Activated CD4-positive, alpha-beta memory T cell treated with anti-CD3 and anti-CD28 coated beads for 36 hours (primary cell): ENCODE data around the gene PCSK6. TPM values are rescaled to one million over a fixed set of nuclear protein-coding genes. Genes with fewer than 3 reads are reported as not detected.
"Not testable (repeated sequence)": the region's sequence is repeated elsewhere in the genome, so short reads cannot be mapped to it uniquely, and the experiment has no call there.

Experiments
- CTCF ChIA-PET: fragments of 350-600 bp; sonication (Branson Sonifier 250); formaldehyde crosslinking; loops from one replicate; lab custom pipeline; 2021; ENCODE audit warnings: antibody characterized with exemption, inconsistent platforms; lab: Charles Lee
- POLR2A ChIA-PET: fragments of 350-600 bp; sonication (Branson Sonifier 250); formaldehyde crosslinking; loops from one replicate; lab custom pipeline; 2021; ENCODE audit warnings: antibody characterized with exemption; lab: Charles Lee
- DNase-seq: peaks from one replicate; pipeline ENCODE4 v3.0.0-alpha.2; 2020
- H3K27ac Mint-ChIP-seq: one replicate; pipeline ENCODE4 v1.8.0; 2021; ENCODE audit warnings: mixed read lengths
- H3K27me3 Mint-ChIP-seq: one replicate; pipeline ENCODE4 v1.8.0; 2021; ENCODE audit warnings: mixed read lengths
- H3K36me3 Mint-ChIP-seq: one replicate; pipeline ENCODE4 v1.8.0; 2021; ENCODE audit warnings: mixed read lengths
- H3K4me1 Mint-ChIP-seq: one replicate; pipeline ENCODE4 v1.8.0; 2021; ENCODE audit warnings: low read depth, mixed read lengths
- H3K4me3 Mint-ChIP-seq: one replicate; pipeline ENCODE4 v1.8.0; 2021; ENCODE audit warnings: mild to moderate bottlenecking, mixed read lengths
- H3K9me3 Mint-ChIP-seq: one replicate; pipeline ENCODE4 v1.8.0; 2021; ENCODE audit warnings: mixed read lengths
- intact Hi-C: fragments of 100-400 bp; cut with micrococcal nuclease; formaldehyde crosslinking; loops from one replicate; pipeline ENCODE4 v1.15.1; 2023
- total RNA-seq, 2 experiments: library from RNA; stranded (reverse); gene quantifications; one replicate each; pipeline ENCODE4 v1.2.3, GENCODE V29; 2021

Gene PCSK6
- total RNA-seq, 2 experiments from 2014 or later = 0.24 to 0.58 TPM

DNA sequence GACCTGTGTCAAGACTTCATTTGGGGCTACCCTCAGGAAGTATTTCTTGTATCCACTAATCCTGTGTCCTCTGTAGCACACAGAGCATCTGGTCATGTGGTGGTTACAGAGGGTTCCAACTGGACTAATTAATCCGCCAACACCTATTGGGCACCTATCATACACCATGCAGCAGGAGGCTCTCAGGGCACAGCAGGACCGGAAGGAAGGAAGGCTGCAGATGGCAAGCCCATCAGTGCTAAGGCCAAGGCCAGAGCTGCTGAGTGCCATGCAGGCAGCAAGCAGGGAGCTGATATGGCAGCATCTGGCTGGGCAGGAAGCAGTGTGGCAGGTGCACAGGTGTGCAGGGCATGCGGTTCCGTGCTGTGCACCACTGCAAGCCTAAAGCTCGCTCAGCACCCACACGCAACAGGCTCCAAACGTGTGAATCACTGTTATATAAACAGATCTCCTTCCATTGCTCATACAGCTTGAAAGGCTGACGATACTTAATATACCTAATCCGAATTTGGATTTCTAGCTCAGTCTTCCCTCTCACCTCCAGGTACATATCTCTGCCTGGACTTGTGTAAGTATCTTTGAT, 130.1 kb downstream of the PCSK6 start:
- intact Hi-C loops = no loop called here
- Mint-ChIP-seq H3K36me3 (no peaks in the 10 kb centered on the region), H3K4me1 (no peaks in the 10 kb centered on the region), H3K9me3 (peaks cover under 1% of the 10 kb centered on the region), H3K27me3 (peaks cover 2% of the 10 kb centered on the region), H3K27ac (no peak overlapping the region), H3K4me3 (no peak overlapping the region)
- ChIA-PET CTCF (no interaction called here), POLR2A (no interaction called here)
- DNase-seq = no peak

DNA sequence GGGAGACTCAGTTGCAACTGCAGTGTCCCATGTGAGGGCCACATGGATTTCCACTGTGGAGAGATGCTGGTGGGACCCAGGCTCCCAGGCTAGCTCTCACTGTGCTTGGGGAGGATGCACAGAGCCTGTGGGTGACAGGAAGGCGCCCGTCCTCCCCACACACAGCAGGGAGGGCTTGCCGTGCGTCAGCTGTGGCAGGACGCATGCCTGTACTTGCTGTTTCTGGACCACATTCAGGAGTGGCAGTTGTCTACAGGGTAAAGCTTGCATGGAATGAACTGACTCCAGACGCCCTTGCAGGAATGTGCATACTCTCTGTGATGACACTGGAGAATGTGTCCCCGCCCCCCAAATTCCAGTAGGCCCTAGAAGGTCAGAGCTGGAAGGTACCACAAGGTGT, 130.6 kb downstream of the PCSK6 start:
- Mint-ChIP-seq H3K4me3 (no peak overlapping the region), H3K36me3 (no peaks in the 10 kb centered on the region), H3K9me3 (no peaks in the 10 kb centered on the region), H3K27ac (no peak overlapping the region), H3K4me1 (no peaks in the 10 kb centered on the region), H3K27me3 (peaks cover 6% of the 10 kb centered on the region)
- no peak for DNase-seq
- CTCF ChIA-PET = no interaction called here
- POLR2A ChIA-PET = no interaction called here
- intact Hi-C loops = no loop called here

DNA sequence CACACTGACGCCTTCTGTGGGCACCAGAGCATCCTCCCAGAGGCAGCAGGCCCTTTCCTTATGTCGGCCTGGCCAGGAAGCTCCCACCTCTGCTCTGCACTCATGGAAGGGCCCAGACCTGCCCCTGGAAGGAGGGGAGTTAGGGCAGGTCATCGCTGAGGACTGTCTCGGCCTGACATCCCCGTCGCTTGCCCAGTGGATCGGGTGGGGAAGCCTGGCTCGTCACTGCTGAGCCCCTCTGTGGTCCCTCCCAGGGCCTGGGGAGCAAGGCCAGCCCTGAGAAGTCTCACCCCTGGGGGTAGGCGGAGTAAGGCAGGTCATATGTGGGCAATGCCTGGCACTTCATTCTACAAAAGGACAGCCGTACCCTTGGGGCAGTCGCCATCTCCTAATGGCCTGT, 131.6 kb downstream of the PCSK6 start:
- Mint-ChIP-seq H3K27ac (no peak overlapping the region), H3K4me3 (no peak overlapping the region), H3K9me3 (no peaks in the 10 kb centered on the region), H3K36me3 (no peaks in the 10 kb centered on the region), H3K27me3 (peaks cover 8% of the 10 kb centered on the region), H3K4me1 (no peaks in the 10 kb centered on the region)
- POLR2A ChIA-PET = no interaction called here
- intact Hi-C loops = no loop called here
- no peak for DNase-seq
- CTCF ChIA-PET = no interaction called here

DNA sequence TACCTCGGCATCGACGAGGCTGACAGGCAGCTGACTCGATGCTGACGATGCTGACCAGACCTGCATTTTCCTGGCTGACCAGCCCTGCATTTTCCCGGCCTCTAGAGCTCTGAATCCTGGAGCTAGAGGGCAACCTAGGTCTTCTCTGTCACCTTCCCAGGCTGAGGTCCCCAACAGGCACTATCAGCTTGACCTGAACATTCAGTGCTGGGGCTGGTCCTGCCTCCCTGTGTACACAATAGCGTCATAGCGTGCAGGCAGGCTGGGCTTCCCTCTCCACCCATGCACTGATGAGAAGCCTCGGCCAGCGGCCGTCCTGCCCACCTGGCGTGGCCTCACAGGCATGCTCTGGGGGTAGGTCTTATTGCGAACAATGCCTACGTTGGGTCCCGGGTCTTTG, 132.2 kb downstream of the PCSK6 start:
- ChIA-PET POLR2A (no interaction called here), CTCF (no interaction called here)
- no peak overlapping the region for H3K27ac Mint-ChIP-seq
- no peaks in the 10 kb centered on the region for H3K4me1 Mint-ChIP-seq
- H3K9me3 Mint-ChIP-seq = no peaks in the 10 kb centered on the region
- DNase-seq = no peak
- intact Hi-C loops = no loop called here
- H3K36me3 Mint-ChIP-seq = no peaks in the 10 kb centered on the region
- H3K27me3 Mint-ChIP-seq = peaks cover 12% of the 10 kb centered on the region
- H3K4me3 Mint-ChIP-seq = no peak overlapping the region

DNA sequence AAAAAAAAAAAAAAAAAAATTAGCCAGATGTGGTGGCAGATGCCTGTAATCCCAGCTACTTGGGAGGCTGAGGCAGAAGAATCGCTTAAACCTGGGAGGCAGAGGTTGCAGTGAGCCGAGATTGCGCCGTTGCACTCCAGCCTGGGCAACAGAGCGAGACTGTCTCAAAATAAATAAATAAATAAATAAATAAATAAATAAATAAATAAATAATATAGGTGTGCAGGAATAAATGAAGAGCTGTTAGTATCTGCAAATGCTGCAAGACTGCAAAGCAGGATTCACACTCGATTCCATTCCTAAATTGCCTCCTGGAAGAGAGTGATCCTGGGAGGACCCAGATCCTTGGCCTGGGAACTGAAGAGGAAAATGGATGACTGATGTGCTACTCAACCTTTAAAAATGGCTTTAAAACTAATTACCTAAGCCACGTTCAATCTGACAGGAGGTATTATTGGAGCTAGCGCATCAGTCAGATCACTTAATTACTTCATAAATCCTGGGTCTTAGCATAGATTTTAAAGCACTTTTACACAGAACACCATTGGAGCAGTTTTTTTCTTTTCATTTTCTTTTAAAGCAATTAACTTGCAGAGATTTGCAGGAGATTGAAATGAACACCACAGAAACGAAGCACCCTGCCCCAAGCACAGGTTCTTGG, 132.9 kb downstream of the PCSK6 start:
- CTCF ChIA-PET, DNase-seq, H3K36me3 Mint-ChIP-seq, H3K4me3 Mint-ChIP-seq, H3K27ac Mint-ChIP-seq, H3K4me1 Mint-ChIP-seq, intact Hi-C loops, POLR2A ChIA-PET, H3K9me3 Mint-ChIP-seq: not testable (repeated sequence)
- H3K27me3 Mint-ChIP-seq = peaks cover 12% of the 10 kb centered on the region

DNA sequence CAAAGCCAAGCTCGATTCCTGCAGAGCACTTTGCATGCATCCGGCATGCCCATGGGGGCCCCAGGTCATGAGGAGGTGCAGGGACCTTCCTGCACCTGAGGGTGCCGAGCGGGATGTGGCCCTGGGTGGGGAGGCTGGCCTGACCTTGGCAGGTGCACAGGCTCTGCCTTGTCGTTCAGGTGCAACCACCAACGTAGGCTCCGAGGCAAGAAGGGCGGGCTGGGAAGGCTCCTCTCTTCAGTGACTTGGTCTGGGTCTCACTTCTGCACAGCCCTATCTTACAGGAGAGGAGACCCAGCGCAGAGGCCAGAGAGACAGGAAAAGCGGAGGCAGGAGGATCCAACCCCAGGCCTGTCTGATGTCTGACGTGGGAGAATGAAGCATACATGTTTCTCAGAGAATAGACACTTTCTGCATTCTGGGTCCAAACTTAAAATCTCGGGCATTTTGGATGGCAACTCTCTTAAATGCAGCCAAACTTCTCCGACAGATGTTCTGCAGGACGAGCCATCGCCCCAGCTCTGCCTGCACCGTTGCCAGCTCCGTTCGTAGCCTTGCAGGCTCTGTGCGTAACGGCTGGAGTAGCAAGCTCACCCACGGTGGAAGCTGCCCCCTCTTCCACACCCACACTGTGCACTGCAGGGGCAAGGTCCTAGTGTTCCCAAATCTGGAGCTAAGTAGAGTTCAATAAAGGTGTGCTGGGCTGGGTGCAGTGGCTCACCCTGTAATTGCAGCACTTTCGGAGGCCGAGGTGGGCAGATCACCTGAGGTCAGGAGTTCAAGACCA, 133.6 kb downstream of the PCSK6 start:
- no peaks in the 10 kb centered on the region for H3K36me3 Mint-ChIP-seq
- DNase-seq = no peak
- H3K27ac Mint-ChIP-seq = no peak overlapping the region
- intact Hi-C loops = no loop called here
- H3K27me3 Mint-ChIP-seq = peaks cover 13% of the 10 kb centered on the region
- H3K4me3 Mint-ChIP-seq = no peak overlapping the region
- POLR2A ChIA-PET = no interaction called here
- H3K4me1 Mint-ChIP-seq = no peaks in the 10 kb centered on the region
- CTCF ChIA-PET = no interaction called here
- H3K9me3 Mint-ChIP-seq = no peaks in the 10 kb centered on the region

DNA sequence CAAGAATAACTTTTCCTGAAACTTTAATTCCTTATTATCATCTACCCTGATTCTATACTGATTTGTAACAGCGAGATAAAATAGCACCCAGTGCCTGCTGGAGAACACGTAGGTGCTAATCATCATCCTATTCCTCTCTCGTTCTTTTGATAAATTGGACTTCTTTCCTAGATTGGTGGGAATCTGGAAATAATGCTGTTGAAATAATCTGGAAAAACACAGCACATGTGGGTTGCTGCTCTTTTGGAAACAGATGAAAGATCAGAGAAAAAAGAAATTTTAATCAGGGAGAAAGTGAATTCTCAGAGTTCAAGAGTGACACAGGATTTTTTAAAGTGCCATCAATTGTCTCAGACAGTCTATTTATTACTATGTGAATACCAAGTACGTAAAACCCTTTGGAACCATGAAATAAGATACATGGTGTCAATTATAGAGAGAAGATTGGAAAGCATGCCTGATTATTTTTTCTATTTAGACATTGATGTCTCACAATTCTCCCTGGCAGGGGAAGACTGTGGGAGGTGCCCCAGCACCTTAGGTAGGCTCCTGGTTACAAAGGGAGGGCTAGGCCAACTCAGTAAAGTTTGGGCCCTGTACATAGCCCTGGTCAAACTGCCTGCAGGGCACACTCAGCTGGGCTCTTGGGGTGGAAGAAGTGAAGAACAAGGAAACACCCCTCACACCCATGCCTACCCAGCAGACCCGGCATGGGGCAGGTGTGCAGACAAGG, 134.4 kb downstream of the PCSK6 start:
- DNase-seq = no peak
- Mint-ChIP-seq H3K36me3 (no peaks in the 10 kb centered on the region), H3K27me3 (peaks cover 13% of the 10 kb centered on the region), H3K9me3 (no peaks in the 10 kb centered on the region), H3K4me1 (no peaks in the 10 kb centered on the region), H3K27ac (no peak overlapping the region), H3K4me3 (no peak overlapping the region)
- intact Hi-C loops = no loop called here
- ChIA-PET POLR2A (no interaction called here), CTCF (no interaction called here)

DNA sequence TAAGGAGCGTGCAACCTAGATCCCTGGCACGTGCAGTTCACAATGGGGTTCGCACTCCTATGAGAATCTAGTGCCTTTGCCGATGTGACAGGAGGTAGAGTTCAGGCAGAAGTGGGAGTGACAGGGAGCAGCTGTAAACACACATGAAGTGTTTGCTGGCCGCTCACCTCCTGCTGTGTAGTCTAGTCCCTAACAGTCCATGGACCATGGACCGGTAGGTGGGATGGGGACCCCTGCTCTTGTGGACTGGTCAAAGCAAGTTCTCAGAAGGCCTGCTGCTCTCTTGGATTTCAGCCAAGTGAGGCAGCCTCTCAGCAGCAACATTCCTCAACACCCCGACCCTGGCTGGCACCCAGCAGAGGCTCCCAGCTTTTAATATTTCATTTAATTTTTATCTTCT, 136.3 kb downstream of the PCSK6 start:
- Mint-ChIP-seq H3K4me1 (no peaks in the 10 kb centered on the region), H3K36me3 (no peaks in the 10 kb centered on the region), H3K27ac (no peak overlapping the region), H3K4me3 (no peak overlapping the region), H3K9me3 (no peaks in the 10 kb centered on the region), H3K27me3 (peaks cover 20% of the 10 kb centered on the region)
- no peak for DNase-seq
- ChIA-PET POLR2A (no interaction called here), CTCF (no interaction called here)
- intact Hi-C loops = no loop called here

DNA sequence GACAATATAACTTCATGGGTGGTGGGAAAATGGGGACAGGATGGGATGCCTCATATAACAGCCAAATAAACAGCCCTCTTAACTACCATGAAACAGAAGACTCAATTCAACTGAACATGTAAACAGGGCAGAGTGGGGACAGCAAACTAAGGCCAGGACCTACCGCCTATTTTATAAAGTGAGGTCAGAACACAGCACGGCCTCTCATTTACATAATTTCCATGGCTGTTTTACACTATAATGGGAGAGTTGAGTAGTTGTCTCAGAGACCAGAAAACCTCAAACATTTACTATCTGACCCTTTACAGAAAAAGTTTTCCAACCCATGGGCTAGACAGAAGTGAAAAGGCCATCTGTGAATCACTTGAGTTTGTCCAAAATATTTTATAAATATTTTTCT, 137.8 kb downstream of the PCSK6 start:
- DNase-seq = no peak
- no peaks in the 10 kb centered on the region for H3K9me3 Mint-ChIP-seq
- intact Hi-C loops = no loop called here
- H3K4me3 Mint-ChIP-seq = no peak overlapping the region
- H3K36me3 Mint-ChIP-seq = no peaks in the 10 kb centered on the region
- ChIA-PET CTCF (no interaction called here), POLR2A (no interaction called here)
- H3K27ac Mint-ChIP-seq = no peak overlapping the region
- H3K27me3 Mint-ChIP-seq = peaks cover 33% of the 10 kb centered on the region
- no peaks in the 10 kb centered on the region for H3K4me1 Mint-ChIP-seq

DNA sequence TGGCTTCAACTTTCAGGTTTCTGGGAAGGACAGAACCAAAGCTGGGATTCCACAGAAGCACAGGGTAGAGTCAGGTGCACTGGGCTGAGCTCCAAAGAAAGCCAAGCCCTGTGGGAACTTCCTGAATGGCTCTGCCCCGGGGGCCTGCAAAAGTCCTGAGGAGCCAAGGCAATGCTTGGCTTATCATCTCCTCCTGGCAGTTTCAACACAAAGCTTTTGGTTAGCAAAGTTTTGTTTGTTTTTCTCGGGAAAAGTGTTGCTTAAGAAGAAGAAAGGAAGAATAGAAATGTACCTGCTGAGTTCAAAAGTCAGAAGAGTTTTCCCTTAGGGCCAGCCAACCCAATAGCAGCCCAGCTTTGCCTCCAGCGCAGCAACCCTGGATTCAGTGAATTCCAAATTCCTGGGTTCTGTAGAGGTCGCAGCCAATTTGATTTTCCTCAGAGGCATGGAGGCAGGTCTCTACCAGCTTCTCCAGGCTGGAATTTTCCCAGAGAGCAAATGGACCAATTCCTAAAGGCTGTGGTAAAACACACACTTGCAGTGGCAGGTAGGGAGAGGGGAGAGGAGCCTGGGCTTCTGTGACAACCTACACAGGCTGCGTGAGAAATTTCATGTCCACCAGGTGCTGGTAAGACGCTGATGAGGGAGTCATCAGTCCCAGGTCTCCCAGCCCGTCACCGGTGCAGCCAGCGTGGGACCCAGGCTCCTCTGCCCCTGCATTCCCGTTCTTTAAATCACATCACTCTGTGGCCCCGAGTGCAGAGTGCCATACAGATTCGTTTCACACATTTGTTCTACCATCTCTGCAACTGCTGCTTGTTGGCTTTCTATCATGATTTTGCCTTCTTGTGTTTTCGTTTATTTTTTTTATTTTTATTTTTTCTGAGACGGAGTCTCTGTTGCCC, 140.2 kb downstream of the PCSK6 start:
- peaks cover 43% of the 10 kb centered on the region for H3K27me3 Mint-ChIP-seq
- intact Hi-C loops = no loop called here
- H3K27ac Mint-ChIP-seq = no peak overlapping the region
- ChIA-PET POLR2A (no interaction called here), CTCF (interaction anchor here (0.6 to 1.4 kb wide), 2 partner anchors 49 to 291 kb away, joined by 3 read pairs; no protein-coding TSS in a partner anchor)
- DNase-seq = no peak
- no peak overlapping the region for H3K4me3 Mint-ChIP-seq
- H3K36me3 Mint-ChIP-seq = no peaks in the 10 kb centered on the region
- no peaks in the 10 kb centered on the region for H3K9me3 Mint-ChIP-seq
- no peaks in the 10 kb centered on the region for H3K4me1 Mint-ChIP-seq

DNA sequence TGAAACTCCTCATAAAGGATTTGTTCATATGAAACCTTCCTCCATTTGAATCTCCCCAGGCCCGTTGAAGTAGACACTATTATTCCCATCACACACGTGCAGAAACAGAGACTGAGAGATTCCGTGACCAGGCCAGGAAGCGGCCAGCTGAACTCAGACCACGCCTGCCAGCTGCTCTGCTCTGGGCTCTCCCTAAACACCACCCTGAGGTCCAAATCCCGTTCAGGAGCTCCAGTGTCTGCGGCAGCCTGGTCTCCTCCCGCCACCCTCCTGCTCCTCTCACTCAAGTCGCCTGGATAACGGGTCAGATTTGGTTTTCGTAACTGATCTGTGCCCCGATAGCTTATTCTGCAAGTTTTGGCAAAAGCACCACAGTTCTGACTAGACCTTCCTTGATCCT, 140.9 kb downstream of the PCSK6 start:
- intact Hi-C loops = no loop called here
- DNase-seq = no peak
- Mint-ChIP-seq H3K36me3 (no peaks in the 10 kb centered on the region), H3K27ac (no peak overlapping the region), H3K9me3 (no peaks in the 10 kb centered on the region), H3K4me3 (no peak overlapping the region), H3K4me1 (no peaks in the 10 kb centered on the region), H3K27me3 (peaks cover 37% of the 10 kb centered on the region)
- CTCF ChIA-PET = interaction anchor here (0.6 to 1.4 kb wide), 2 partner anchors 48 to 292 kb away, joined by 3 read pairs; no protein-coding TSS in a partner anchor
- POLR2A ChIA-PET = no interaction called here
